Measurements from ENCODE around the gene RELT.

DNA sequence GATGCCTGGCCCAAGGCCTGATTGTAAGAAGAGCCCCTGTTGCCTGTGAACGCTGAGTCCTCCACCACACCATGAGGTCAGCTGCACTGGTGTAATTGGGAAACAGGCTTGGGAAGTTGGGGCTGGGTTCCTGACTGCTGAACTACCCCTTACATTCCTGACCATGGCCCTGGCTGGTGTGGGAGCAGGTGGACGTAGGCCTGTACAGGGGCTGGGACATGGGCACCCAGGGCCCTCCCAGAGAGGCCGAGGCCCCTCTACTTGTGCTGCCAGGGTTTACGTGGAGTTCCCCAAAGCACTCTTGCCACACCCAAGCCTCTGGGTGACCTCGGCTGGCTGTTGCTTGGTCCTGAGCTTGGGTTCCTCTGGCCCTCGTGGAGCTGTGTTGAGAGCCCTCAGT, 5.4 kb downstream of the RELT start:
- TF ChIP-seq, protein P1, sequence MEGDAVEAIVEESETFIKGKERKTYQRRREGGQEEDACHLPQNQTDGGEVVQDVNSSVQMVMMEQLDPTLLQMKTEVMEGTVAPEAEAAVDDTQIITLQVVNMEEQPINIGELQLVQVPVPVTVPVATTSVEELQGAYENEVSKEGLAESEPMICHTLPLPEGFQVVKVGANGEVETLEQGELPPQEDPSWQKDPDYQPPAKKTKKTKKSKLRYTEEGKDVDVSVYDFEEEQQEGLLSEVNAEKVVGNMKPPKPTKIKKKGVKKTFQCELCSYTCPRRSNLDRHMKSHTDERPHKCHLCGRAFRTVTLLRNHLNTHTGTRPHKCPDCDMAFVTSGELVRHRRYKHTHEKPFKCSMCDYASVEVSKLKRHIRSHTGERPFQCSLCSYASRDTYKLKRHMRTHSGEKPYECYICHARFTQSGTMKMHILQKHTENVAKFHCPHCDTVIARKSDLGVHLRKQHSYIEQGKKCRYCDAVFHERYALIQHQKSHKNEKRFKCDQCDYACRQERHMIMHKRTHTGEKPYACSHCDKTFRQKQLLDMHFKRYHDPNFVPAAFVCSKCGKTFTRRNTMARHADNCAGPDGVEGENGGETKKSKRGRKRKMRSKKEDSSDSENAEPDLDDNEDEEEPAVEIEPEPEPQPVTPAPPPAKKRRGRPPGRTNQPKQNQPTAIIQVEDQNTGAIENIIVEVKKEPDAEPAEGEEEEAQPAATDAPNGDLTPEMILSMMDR (conservative IDR thresholded peaks at IDR 0.05; ENCODE audit: low read depth, low read length): no peak
- TF ChIP-seq EZH2 (IDR thresholded peaks at IDR 0.05; ENCODE audit: low read length, unreplicated experiment): no peak

Measured in PC-3 (cell line).